ENCODE results near the gene KLHDC10. TPM values are rescaled to one million over a fixed set of nuclear protein-coding genes. Genes with fewer than 3 reads are reported as not detected.
"Not testable (repeated sequence)": the region's sequence is repeated elsewhere in the genome, so short reads cannot be mapped to it uniquely, and the experiment has no call there.

The KLHDC10 gene
- total RNA-seq, 1 donor from 2014 or later, result 34.2 TPM

DNA sequence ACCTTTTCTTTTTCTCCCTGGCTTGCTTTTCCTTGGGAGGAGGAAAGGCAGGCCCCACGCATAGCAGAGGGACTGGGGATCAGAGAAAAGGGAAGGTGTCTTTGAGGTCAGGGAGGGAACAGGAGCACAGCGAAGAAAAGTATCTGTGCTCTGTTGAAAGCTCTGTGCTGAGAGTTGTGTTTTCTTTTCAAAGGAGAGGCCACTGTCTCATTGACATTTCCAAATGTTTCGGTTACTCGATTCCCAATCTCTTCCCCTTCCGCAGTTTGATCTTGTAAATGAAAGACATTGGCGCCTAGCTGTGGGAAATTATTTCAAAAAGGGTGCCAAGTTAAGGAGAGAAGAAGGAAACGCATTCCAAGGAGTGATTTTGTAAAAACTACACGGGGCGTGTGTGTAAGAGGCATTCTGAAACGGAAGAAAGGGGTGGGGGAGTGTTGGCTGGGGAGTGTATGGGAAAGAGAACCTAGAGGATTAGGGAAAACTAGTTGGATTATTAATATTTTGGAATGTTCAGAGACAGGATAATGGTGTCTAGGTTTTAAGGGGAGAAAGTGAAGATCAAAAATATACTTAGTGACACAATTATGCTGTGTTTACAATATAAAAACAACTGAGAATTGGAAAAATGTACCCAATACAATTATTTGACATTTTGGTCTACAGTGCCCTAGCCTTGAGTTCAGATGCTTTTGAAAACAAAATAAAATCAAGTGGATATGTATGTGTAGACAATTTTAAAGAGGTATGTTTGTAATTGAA is 708 bp downstream of the KLHDC10 start:
- intact Hi-C loops (cut with DNase I), result no loop called here
- H3K36me3 ChIP-seq, result no peaks in the 10 kb centered on the region
- ATAC-seq, result peak; percentile 10 to 31
- no peak for DNase-seq
- H3K4me3 ChIP-seq, result peak overlapping the region; percentile 94
- H3K27me3 ChIP-seq (ENCODE audit: low read depth), result no peaks in the 10 kb centered on the region
- H3K4me1 ChIP-seq, result peaks cover 45% of the 10 kb centered on the region
- no peaks in the 10 kb centered on the region for H3K9me3 ChIP-seq
- H3K27ac ChIP-seq, result peak overlapping the region; percentile 92
- TF ChIP-seq, protein P1, sequence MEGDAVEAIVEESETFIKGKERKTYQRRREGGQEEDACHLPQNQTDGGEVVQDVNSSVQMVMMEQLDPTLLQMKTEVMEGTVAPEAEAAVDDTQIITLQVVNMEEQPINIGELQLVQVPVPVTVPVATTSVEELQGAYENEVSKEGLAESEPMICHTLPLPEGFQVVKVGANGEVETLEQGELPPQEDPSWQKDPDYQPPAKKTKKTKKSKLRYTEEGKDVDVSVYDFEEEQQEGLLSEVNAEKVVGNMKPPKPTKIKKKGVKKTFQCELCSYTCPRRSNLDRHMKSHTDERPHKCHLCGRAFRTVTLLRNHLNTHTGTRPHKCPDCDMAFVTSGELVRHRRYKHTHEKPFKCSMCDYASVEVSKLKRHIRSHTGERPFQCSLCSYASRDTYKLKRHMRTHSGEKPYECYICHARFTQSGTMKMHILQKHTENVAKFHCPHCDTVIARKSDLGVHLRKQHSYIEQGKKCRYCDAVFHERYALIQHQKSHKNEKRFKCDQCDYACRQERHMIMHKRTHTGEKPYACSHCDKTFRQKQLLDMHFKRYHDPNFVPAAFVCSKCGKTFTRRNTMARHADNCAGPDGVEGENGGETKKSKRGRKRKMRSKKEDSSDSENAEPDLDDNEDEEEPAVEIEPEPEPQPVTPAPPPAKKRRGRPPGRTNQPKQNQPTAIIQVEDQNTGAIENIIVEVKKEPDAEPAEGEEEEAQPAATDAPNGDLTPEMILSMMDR (IDR thresholded peaks at IDR 0.05), result no peak

DNA sequence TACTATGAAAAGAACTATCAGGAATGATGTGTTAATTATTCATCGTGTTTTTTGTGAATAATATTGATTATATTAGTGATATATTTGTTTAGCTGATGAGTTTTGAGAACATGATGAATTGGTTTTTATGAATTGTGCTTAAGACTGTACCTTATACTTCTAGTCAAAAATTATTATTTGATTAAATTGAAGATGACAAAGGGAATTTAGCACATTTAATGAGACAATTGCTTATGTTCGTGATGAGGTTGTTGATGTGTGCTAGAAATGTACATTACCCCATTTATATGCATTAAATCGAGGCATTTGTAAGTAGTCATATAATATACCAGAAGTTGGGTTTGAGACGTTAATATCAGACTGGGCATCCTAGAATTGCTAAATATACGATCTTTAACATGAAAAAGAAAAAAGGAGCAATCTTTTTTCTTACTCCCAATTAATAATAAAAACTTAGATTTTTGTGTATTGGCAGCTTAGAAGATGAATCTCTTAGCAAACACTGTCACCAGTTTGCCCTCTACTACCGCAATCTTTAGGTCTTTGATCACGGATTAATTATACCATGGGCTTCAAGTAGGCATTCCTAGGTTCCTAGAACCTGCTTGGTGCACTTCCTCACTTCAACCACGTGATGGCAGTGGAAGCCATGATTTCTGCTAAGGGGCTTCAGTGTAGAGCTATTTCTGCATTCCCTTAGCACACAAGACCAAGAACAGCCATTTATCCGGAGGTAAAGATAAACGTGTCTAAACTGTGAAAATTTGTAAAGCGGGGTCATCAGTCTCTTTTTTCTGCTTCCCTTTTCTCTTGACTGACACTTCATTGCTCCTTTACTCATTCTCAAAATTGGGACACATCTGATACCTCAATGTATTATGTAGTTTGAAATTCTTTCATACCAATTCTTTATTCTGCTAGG is 1.6 kb downstream of the KLHDC10 start:
- H3K4me3 ChIP-seq, result peak overlapping the region; percentile 94
- DNase-seq (no peak), ATAC-seq (peak; percentile 59 to 60)
- intact Hi-C loops (cut with DNase I), result no loop called here
- no peaks in the 10 kb centered on the region for H3K36me3 ChIP-seq
- no peaks in the 10 kb centered on the region for H3K27me3 ChIP-seq (ENCODE audit: low read depth)
- TF ChIP-seq, protein P1 (IDR thresholded peaks at IDR 0.05), result peak; percentile 95
- H3K27ac ChIP-seq, result no peak overlapping the region
- H3K9me3 ChIP-seq, result no peaks in the 10 kb centered on the region
- H3K4me1 ChIP-seq, result peaks cover 54% of the 10 kb centered on the region

DNA sequence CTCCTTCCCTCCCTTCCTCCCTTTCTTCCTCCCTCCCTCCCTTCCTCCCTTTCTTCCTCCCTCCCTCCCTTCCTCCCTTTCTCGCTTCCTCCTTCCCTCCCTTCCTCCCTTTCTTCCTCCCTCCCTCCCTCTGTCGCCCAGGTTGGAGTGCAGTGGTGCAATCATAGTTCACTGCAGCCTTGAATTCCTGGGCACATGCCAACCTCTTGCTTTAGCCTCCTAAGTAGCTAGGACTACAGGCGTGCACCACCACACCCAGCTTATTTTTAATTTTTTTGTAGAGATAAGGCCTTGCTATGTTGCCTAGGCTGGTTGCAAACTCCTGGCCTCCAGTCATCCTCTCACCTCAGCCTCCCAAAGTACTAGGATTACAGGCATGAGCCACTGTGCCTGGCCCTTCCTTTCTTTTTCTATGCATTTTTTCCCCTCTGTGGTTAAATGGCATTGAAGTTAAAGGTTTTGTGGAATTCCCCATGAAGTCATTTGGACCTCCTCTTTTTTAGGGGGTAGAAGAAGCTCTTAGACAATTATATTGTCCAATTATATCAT is 9.6 kb downstream of the KLHDC10 start:
- DNase-seq (no peak), ATAC-seq (no peak)
- no peak overlapping the region for H3K27ac ChIP-seq
- TF ChIP-seq, protein P1 (IDR thresholded peaks at IDR 0.05), result no peak
- intact Hi-C loops (cut with DNase I), result no loop called here
- H3K4me3 ChIP-seq, result no peak overlapping the region
- H3K27me3 ChIP-seq (ENCODE audit: low read depth), result no peaks in the 10 kb centered on the region
- peaks cover 13% of the 10 kb centered on the region for H3K36me3 ChIP-seq
- H3K9me3 ChIP-seq, result no peaks in the 10 kb centered on the region
- peaks cover 42% of the 10 kb centered on the region for H3K4me1 ChIP-seq

DNA sequence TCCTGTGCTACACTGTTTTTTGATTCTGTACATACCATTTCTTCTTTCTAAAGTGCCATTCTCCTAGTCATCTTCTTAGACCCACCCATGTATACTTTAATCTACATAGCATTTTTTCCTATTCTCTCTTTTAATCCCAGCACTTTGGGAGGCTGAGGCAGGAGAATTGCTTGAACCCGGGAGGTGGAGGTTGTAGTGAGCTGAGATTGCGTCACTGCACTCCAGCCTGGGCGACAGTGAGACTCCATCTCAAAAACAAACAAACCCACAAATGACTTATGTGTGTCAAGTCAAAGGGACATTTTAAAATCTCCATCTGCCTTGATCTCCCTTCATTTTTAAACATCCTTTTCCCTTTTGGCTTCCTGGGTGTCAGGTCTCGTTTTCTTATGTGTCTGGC is 13.2 kb downstream of the KLHDC10 start:
- ATAC-seq; H3K4me3 ChIP-seq; H3K27ac ChIP-seq; intact Hi-C loops (cut with DNase I); H3K27me3 ChIP-seq (ENCODE audit: low read depth); H3K9me3 ChIP-seq; DNase-seq; H3K36me3 ChIP-seq: not testable (repeated sequence)
- H3K4me1 ChIP-seq, result peaks cover 22% of the 10 kb centered on the region

DNA sequence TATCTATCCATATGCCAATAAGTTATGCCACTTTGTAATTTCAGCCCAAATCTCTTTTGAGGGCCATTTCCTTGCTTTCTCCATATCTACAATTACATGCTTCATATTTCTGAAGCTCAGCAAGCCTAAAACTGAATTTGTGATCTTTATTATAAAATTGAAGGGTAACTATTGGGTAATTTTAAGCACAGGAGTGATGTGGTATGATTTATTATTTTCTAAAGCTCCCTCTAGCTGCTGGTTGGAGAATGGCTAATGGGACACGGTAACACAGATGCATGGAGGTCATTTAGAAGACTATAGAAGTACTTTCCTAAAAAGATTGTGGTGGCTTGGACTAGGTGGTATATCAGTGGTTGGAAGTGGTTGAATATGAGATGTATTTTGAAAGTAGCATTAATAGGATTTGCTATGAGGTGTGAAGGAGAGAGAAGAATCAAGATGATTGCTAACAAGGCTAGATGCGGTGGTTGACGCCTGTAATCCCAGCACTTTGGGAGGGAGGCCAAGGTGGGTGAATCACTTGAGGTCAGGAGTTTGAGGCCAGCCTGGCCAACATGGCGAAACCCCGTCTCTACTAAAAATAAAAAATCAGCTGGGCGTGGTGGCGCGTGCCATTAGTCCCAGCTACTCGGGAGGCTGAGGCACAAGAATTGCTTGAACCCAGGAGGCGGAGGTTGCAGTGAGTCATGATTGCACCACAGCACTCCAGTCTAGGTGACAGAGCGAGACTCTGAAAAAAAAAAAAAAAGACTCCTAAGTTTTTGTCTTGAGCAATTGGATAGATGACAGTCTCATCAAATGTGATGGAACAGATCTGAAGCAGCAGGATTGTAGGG is 13.9 kb downstream of the KLHDC10 start:
- TF ChIP-seq, protein P1 (IDR thresholded peaks at IDR 0.05), result peak; percentile 51
- intact Hi-C loops (cut with DNase I), result no loop called here
- no peak overlapping the region for H3K27ac ChIP-seq
- ATAC-seq (peak in 1 of 2 donors; percentile 51), DNase-seq (no peak)
- no peaks in the 10 kb centered on the region for H3K9me3 ChIP-seq
- H3K36me3 ChIP-seq, result no peaks in the 10 kb centered on the region
- peaks cover 22% of the 10 kb centered on the region for H3K4me1 ChIP-seq
- H3K4me3 ChIP-seq, result no peak overlapping the region
- H3K27me3 ChIP-seq (ENCODE audit: low read depth), result no peaks in the 10 kb centered on the region

DNA sequence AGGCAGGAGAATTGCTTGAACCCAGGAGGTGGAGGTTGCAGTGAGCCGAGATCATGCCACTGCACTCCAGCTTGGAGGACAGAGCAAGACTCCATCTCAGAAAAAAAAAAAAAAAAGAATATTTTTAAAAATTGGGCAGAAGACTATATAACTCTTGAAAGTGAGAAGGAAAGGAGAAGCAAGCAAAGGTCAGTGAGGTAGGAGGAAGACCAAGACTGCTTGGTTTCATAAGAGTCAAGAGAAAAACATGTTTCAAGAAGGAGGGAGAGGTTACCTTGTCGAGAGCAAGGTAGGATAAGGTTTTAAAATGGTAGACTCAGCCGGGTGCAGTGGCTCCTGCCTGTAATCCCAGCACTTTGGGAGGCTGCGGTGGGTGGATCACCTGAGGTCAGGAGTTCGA is 14.9 kb downstream of the KLHDC10 start:
- DNase-seq; H3K4me3 ChIP-seq; H3K9me3 ChIP-seq; H3K27ac ChIP-seq; ATAC-seq; intact Hi-C loops (cut with DNase I); H3K36me3 ChIP-seq; H3K27me3 ChIP-seq (ENCODE audit: low read depth): not testable (repeated sequence)
- H3K4me1 ChIP-seq, result peaks cover 22% of the 10 kb centered on the region
